ENCODE measurements around the gene PURA. TPM values are rescaled to one million over a fixed set of nuclear protein-coding genes. Genes with fewer than 3 reads are reported as not detected.
"Not testable (repeated sequence)": the region's sequence is repeated elsewhere in the genome, so short reads cannot be mapped to it uniquely, and the experiment has no call there.

Gene PURA
- total and polyA plus RNA-seq, 11 donors: 5.6 to 30.9 (median 20.2) TPM

DNA sequence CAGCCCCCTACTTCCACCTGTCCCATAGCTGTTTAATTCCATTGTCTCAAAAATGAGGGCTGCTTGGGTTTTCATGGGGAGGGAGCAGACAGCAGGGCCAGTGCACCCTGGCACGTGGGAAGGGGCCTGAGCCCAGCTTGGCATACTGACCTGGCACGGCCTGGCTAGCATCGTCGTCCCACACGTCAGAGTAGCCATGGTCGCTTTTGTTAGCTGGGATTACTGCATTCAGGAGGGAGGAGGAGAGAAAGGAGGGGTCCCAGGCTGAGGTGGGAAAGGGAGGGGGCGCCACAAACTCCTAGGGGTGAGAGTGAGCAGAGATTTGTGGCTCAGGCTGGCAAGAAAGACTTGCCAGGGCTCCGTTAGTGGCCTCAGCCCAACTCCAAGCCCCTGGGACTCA is 40.0 kb downstream of the PURA start:
- ATAC-seq (no peak), DNase-seq (no peak)
- Histone ChIP-seq H3K4me3 (no peak overlapping the region), H3K9me3 (no peaks in the 10 kb centered on the region), H3K4me1 (peaks cover 0 to 19% (median 9%) of the 10 kb centered on the region in 12 donors), H3K36me3 (no peaks in the 10 kb centered on the region), H3K27ac (no peak overlapping the region), H3K27me3 (no peaks in the 10 kb centered on the region)
- intact Hi-C loops (cut with DNase I): loop anchor here in 3 of 10 donors (10.0 kb wide), 2 partner anchors 289 to 519 kb away; no protein-coding TSS in a partner anchor
- TF ChIP-seq, protein P1, sequence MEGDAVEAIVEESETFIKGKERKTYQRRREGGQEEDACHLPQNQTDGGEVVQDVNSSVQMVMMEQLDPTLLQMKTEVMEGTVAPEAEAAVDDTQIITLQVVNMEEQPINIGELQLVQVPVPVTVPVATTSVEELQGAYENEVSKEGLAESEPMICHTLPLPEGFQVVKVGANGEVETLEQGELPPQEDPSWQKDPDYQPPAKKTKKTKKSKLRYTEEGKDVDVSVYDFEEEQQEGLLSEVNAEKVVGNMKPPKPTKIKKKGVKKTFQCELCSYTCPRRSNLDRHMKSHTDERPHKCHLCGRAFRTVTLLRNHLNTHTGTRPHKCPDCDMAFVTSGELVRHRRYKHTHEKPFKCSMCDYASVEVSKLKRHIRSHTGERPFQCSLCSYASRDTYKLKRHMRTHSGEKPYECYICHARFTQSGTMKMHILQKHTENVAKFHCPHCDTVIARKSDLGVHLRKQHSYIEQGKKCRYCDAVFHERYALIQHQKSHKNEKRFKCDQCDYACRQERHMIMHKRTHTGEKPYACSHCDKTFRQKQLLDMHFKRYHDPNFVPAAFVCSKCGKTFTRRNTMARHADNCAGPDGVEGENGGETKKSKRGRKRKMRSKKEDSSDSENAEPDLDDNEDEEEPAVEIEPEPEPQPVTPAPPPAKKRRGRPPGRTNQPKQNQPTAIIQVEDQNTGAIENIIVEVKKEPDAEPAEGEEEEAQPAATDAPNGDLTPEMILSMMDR (IDR thresholded peaks at IDR 0.05): no peak
- no peak for TF ChIP-seq POLR2A (IDR thresholded peaks at IDR 0.05)
- WGBS, 4 donors: 75 to 83% (median 79%) methylated on average over 8 of the region's 8 CpGs

DNA sequence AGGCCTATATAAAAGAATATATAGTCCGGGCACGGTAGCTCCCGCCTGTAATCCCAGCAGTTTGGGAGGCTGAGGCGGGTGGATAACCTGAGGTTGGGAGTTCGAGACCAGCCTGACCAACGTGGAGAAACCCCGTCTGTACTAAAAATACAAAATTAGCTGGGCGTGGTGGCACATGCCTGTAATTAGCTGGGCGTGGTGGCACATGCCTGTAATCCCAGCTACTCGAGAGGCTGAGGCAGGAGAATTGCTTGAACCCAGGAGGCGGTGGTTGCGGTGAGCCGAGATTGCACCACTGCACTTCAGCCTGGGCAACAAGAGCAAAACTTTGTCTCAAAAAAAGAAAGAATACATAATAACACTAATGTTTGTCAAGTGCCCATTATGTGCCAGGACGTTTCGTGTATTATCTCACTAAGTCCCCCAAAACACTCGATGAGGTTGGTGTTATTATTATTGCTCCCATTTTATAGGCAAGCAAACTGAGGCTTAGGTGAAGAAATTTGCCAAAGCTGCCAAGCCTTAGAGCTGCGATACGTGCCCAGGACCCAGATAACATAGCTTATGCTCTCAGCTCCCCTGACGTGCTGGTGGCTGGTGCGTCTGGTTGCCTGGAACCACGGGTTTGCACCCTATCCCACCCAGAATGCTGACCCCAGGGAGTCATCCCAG is 40.9 kb downstream of the PURA start:
- H3K9me3 ChIP-seq, DNase-seq, ATAC-seq, H3K4me3 ChIP-seq, H3K27me3 ChIP-seq, H3K27ac ChIP-seq, H3K36me3 ChIP-seq: not testable (repeated sequence)
- peaks cover 0 to 19% (median 9%) of the 10 kb centered on the region in 12 donors for H3K4me1 ChIP-seq
- intact Hi-C loops (cut with DNase I): loop anchor here in 8 of 10 donors (5.0 to 10.0 kb wide), 6 partner anchors 48 to 520 kb away; no protein-coding TSS in a partner anchor
- WGBS, 4 donors: 88 to 93% (median 90%) methylated on average over 21 of the region's 21 CpGs

DNA sequence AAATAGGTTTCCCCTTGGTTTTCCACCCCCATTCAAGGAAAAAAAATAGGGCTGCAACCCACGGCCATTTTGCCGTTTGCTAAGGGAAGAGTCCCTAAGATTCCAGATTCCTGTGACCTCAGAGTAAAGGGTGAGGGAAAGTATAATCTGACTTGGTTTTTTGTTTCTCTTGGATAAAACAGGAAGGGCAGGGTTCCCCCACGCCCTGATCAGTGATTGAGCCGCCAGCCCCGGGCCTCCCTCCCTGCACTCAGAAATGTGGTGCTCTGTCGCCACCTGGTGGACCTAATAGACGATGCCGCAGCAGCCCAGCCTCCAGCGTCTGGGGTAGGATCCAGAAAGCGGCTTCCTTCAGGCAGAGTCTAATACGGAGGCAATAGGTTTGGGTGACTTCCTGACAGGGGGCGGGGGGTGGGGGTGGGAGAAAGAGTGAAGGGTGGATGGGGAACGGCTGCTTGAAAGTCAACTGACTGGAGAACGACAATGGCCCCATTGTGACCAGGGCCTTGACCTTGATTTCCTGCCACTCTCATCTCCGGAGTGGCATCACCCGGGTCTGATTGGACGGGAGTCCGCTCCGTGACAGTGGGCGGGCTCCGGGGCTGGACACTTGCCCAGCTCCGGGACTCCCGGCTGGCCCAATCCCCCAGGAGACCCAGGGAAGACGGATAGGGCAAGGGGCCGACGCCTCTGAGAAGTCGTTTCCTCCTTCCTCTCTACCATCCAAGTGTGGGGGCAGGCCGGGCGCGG is 43.3 kb downstream of the PURA start:
- Histone ChIP-seq H3K36me3 (no peaks in the 10 kb centered on the region), H3K27ac (peak overlapping the region in 11 of 12 donors; percentile 11 to 71 (median 43)), H3K4me3 (peak overlapping the region in 11 of 12 donors; percentile 15 to 57 (median 48)), H3K9me3 (no peaks in the 10 kb centered on the region), H3K4me1 (peaks cover 0 to 19% (median 9%) of the 10 kb centered on the region in 12 donors), H3K27me3 (no peaks in the 10 kb centered on the region)
- DNase-seq: peak; percentile 88 to 93 (median 90)
- peak; percentile 93 to 96 (median 96) for ATAC-seq
- intact Hi-C loops (cut with DNase I): loop anchor here (1.0 to 10.0 kb wide), 13 partner anchors 50 to 522 kb away; no protein-coding TSS in a partner anchor
- whole genome bisulfite sequencing, 4 donors: 3 to 6% (median 5%) methylated on average over 27 to 30 of the region's 30 CpGs
- TF ChIP-seq POLR2A (IDR thresholded peaks at IDR 0.05): no peak
- TF ChIP-seq, protein P1 (IDR thresholded peaks at IDR 0.05): peak; percentile 85 to 93 (median 90)

DNA sequence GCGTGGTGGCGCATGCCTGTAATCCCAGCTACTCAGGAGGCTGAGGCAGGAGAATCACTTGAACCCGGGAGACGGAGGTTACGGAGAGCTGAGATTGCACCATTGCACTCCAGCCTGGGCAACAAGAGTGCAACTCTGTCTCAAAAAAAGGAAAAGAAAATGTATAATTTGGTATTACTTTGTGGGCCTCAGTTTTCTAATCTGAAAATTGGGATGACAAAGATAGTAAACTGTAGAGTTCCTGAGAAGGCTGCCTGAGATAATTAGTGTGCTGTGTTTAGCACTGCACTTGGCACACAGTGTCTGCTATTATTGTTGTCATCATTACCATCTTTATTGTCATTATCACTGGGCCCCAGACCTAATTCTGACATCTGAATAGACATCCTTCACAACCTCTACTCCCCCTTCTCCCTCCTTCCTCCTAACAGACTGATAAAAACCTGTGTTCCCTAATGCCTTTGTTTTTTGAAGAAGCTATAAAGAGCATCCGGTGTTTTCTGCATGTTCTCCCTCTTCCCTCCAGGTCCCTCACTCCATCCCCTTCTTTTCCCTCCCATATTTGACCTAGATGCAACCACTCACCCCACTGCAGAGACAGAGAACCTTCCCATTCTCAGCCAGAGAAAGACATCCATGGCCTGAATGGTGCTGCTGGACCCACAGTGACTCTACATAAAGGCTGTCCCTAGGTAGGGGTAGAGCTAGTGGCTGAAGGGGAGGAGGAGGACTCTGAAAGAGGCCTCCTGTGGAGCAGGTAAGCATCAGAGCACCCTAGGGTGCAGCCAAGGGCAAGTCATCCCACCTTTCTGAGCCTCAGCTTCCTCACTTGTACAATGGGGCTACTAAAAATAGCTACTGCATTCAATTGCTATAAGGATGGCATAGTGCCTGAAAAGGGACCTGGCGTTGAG is 45.4 kb downstream of the PURA start:
- Histone ChIP-seq H3K27me3 (no peaks in the 10 kb centered on the region), H3K27ac (no peak overlapping the region), H3K4me1 (peaks cover 0 to 19% (median 9%) of the 10 kb centered on the region in 12 donors), H3K4me3 (no peak overlapping the region), H3K36me3 (no peaks in the 10 kb centered on the region), H3K9me3 (no peaks in the 10 kb centered on the region)
- 71 to 80% (median 77%) methylated on average over 7 of the region's 7 CpGs for WGBS, 4 donors
- intact Hi-C loops (cut with DNase I): loop anchor here in 8 of 10 donors (5.0 to 10.0 kb wide), 6 partner anchors 52 to 524 kb away; no protein-coding TSS in a partner anchor
- TF ChIP-seq, protein P1 (IDR thresholded peaks at IDR 0.05): no peak
- TF ChIP-seq POLR2A (IDR thresholded peaks at IDR 0.05): no peak
- DNase-seq (no peak), ATAC-seq (no peak)
